K562 (cell line): Measurements from ENCODE around the gene THADA. TPM values are rescaled to one million over a fixed set of nuclear protein-coding genes. Genes with fewer than 3 reads are reported as not detected.
A peak's percentile ranks its signal among the peaks of the same experiment; 100 is the strongest.

Experiments
- ATAC-seq: fragments of 200-7000 bp; cut with Tn5 transposase; 3 replicates; pipeline ENCODE4 v1.9.1; 2020; ENCODE audit warnings: moderate library complexity
- BruUV-seq: library from RNA; stranded (reverse); fragments of 400-500 nt; replicated peaks from 2 replicates; lab custom pipeline; 2021; lab: Mats Ljungman, UMichigan
- CTCF ChIA-PET: fragments of 300-600 bp; formaldehyde crosslinking; extraction: SDS; loops from one replicate; lab custom pipeline; 2021; ENCODE audit warnings: low intra/inter-chr PET ratio; lab: Yijun Ruan, JAX
- POLR2A ChIA-PET: fragments of 300-600, 350-650 bp; sonication (Branson Sonifier 250); formaldehyde crosslinking; extraction: SDS; loops from one replicate; lab custom pipeline; 2021; ENCODE audit warnings: antibody characterized with exemption, inconsistent platforms; lab: Yijun Ruan, JAX
- DNase-seq, 4 experiments: peaks; one replicate each; pipeline versions ENCODE4 v3.0.0 to v3.0.0-alpha.2; 2011 to 2018; ENCODE audit warnings: low spot score in 3 of 4, mixed read lengths in 3 of 4; ENCODE audit errors: extremely low read depth in 1 of 4
- FAIRE-seq: peaks from 2 replicates; lab custom pipeline; 2011; peaks lifted over from hg19 to GRCh38; lab: Jason Lieb, UNC
- H2AFZ ChIP-seq: 2 replicates; pipeline ENCODE4 v1.6.0; 2011; ENCODE audit warnings: low read depth, low read length, control low read depth, inconsistent platforms
- H3K27ac ChIP-seq: fragments of 200-600 bp; 3 replicates; pipeline ENCODE4 v1.8.0; 2011; ENCODE audit warnings: low read depth, mild to moderate bottlenecking, control low read depth, inconsistent platforms, low read length, moderate library complexity, mixed read lengths; ENCODE audit errors: extremely low read depth
- H3K27me3 ChIP-seq, 2 experiments: fragments of 300-600 bp in 1 of 2; 2 replicates in 1 of 2; 3 replicates in 1 of 2; pipeline versions ENCODE4 v1.6.0 to v1.8.0; 2011; ENCODE audit warnings: inconsistent platforms in 2 of 2, low read length in 2 of 2, mild to moderate bottlenecking in 1 of 2, mixed read lengths in 1 of 2, moderate library complexity in 1 of 2; ENCODE audit not compliant: control insufficient read depth in 2 of 2, insufficient read depth in 2 of 2
- H3K36me3 ChIP-seq: fragments of 300-600 bp; 3 replicates; pipeline ENCODE4 v1.8.0; 2011; ENCODE audit warnings: mild to moderate bottlenecking, low read length, inconsistent platforms; ENCODE audit not compliant: control insufficient read depth, insufficient read depth
- H3K4me1 ChIP-seq, 2 experiments: fragments of 200-600 bp in 1 of 2; replicated peaks in 1 of 2; 2 replicates in 1 of 2; 3 replicates in 1 of 2; pipeline versions ENCODE4 v1.5.1 to v1.8.0; 2011; ENCODE audit warnings: inconsistent platforms in 2 of 2, low read length in 2 of 2, mild to moderate bottlenecking in 1 of 2, mixed read lengths in 1 of 2, moderate library complexity in 1 of 2; ENCODE audit not compliant: control insufficient read depth in 2 of 2, insufficient read depth in 2 of 2
- H3K4me2 ChIP-seq: 2 replicates; pipeline ENCODE4 v1.6.1; 2011; ENCODE audit warnings: low read length, control low read depth, inconsistent platforms, mixed read lengths; ENCODE audit not compliant: insufficient read depth
- H3K4me3 ChIP-seq: fragments of 200-600 bp; sonication (generic), shearing (Covaris generic); 2 replicates; pipeline ENCODE4 v1.5.1; 2016; ENCODE audit warnings: control low read depth, inconsistent platforms
- H3K79me2 ChIP-seq: fragments of 200-600 bp; 3 replicates; pipeline ENCODE4 v1.8.0; 2011; ENCODE audit warnings: low read length, inconsistent platforms; ENCODE audit not compliant: control insufficient read depth, insufficient read depth
- H3K9ac ChIP-seq, 2 experiments: 2 replicates each; pipeline versions ENCODE4 v1.6.0 to v1.6.1; 2011; ENCODE audit warnings: low read depth in 2 of 2, low read length in 2 of 2, control low read depth in 1 of 2, inconsistent platforms in 1 of 2, mild to moderate bottlenecking in 1 of 2, mixed read lengths in 1 of 2; ENCODE audit not compliant: insufficient read depth in 1 of 2
- H3K9me1 ChIP-seq: one replicate; pipeline ENCODE4 v1.6.0; 2011; ENCODE audit warnings: inconsistent platforms, mild to moderate bottlenecking, low read length, moderate library complexity; ENCODE audit not compliant: control insufficient read depth, insufficient read depth
- H3K9me3 ChIP-seq: replicated peaks from 2 replicates; pipeline ENCODE4 v1.5.1; 2011; ENCODE audit warnings: low read depth, low read length, inconsistent platforms; ENCODE audit not compliant: control insufficient read depth, insufficient read depth
- H4K20me1 ChIP-seq: replicated peaks from 2 replicates; pipeline ENCODE4 v1.6.1; 2011; ENCODE audit warnings: low read length, inconsistent platforms, mixed read lengths; ENCODE audit not compliant: control insufficient read depth, insufficient read depth
- BCL6 ChIP-seq: fragments of 250-450 bp; sonication (Bioruptor Pico); IDR thresholded peaks from 2 replicates; pipeline ENCODE4 v1.4.0; 2020
- GATAD2A ChIP-seq: fragments of 450-650 bp; IDR thresholded peaks from 2 replicates; pipeline ENCODE4 v1.6.1; 2017
- HMGN3 ChIP-seq: IDR thresholded peaks from 2 replicates; pipeline ENCODE4 v1.6.1; 2011; ENCODE audit warnings: borderline replicate concordance, low read depth, mild to moderate bottlenecking, mixed read lengths, low read length; ENCODE audit not compliant: insufficient read length; ENCODE audit errors: extremely low read depth
- MCM5 ChIP-seq: fragments of 450-650 bp; IDR thresholded peaks from 2 replicates; pipeline ENCODE4 v1.6.1; 2016; ENCODE audit warnings: low read depth
- MECOM ChIP-seq: fragments of 250-450 bp; sonication (Bioruptor Pico); IDR thresholded peaks from 2 replicates; pipeline ENCODE4 v1.8.0; 2022; ENCODE audit warnings: inconsistent platforms
- NFYB ChIP-seq: IDR thresholded peaks from 2 replicates; pipeline ENCODE4 v1.6.1; 2011; ENCODE audit warnings: mild to moderate bottlenecking, moderate library complexity; ENCODE audit not compliant: insufficient read length; ENCODE audit errors: extremely low read depth
- SAP30 ChIP-seq: fragments of 200-600 bp; sonication (generic); IDR thresholded peaks from 2 replicates; pipeline ENCODE4 v1.6.1; 2012; ENCODE audit warnings: borderline replicate concordance, low read depth, mild to moderate bottlenecking, moderate library complexity, low read length, control low read depth, inconsistent platforms; ENCODE audit not compliant: insufficient read depth, poor library complexity, severe bottlenecking
- SMARCE1 ChIP-seq: fragments of 450-650 bp; IDR thresholded peaks from 2 replicates; pipeline ENCODE4 v1.7.1; 2016; ENCODE audit warnings: mild to moderate bottlenecking
- TGIF2 ChIP-seq: sonication (generic); formaldehyde crosslinking; IDR thresholded peaks from 2 replicates; pipeline ENCODE4 v1.8.1; 2022; ENCODE audit warnings: mild to moderate bottlenecking, missing genetic modification reagents, moderate library complexity
- ZNF586 ChIP-seq: fragments of 450-650 bp; formaldehyde crosslinking; conservative IDR thresholded peaks from 2 replicates; pipeline ENCODE4 v1.4.0; 2020; ENCODE audit warnings: mild to moderate bottlenecking, moderate library complexity
- ZNF695 ChIP-seq: fragments of 450-650 bp; formaldehyde crosslinking; IDR thresholded peaks from 2 replicates; pipeline ENCODE4 v1.4.0; 2020; ENCODE audit warnings: mild to moderate bottlenecking, moderate library complexity
- ZNF778 ChIP-seq: fragments of 450-650 bp; formaldehyde crosslinking; IDR thresholded peaks from 2 replicates; pipeline ENCODE4 v1.4.0; 2020; ENCODE audit warnings: mild to moderate bottlenecking, moderate library complexity
- WGBS: fragments of 100-300 bp; shearing (Covaris generic); methylation state at CpG from one replicate; pipeline ENCODE4 v1.1.6; 2016; ENCODE audit warnings: low coverage, mixed read lengths; ENCODE audit not compliant: insufficient coverage; ENCODE audit errors: missing lambda C conversion rate; 5-methylcytosine and 5-hydroxymethylcytosine counted together
- in situ Hi-C: fragments of 300-500 bp; cut with MboI; formaldehyde crosslinking; loops from 4 replicates; pipeline ENCODE4 v1.15.0; 2018; ENCODE audit warnings: inconsistent platforms, mixed read lengths
- intact Hi-C: fragments of 100-400 bp; cut with micrococcal nuclease; formaldehyde crosslinking; loops from 2 replicates; pipeline ENCODE4 v1.14.2; 2022
- polyA plus RNA-seq, 8 experiments: library from polyadenylated mRNA; depleted of rRNA in 4 of 8; stranded (reverse) in 5 of 8; unstranded in 3 of 8; fragments of >200 nt; fragmentation: Nextera tagmentation in 2 of 8; fragmentation: Illumina TruSeq in 1 of 8; extraction: Ambion mirVana in 2 of 8; extraction: Trizol in 1 of 8; gene quantifications; 2 replicates each; pipeline versions ENCODE4 v1.2.1 to v1.2.3, GENCODE V29; 2011 to 2014; ENCODE audit warnings: inconsistent platforms in 1 of 8, missing spikeins in 1 of 8
- total RNA-seq, 7 experiments: library from RNA; depleted of rRNA in 6 of 7; stranded (reverse); fragments of >200 nt in 6 of 7; fragmentation: Illumina TruSeq in 2 of 7; extraction: Trizol in 2 of 7; gene quantifications; 2 replicates each; pipeline versions ENCODE4 v1.2.1 to v1.2.3, GENCODE V29; 2011 to 2021; ENCODE audit warnings: low replicate concordance in 1 of 7
- TF ChIP-seq, protein P1 (sequence below): fragments of 450-650 bp; formaldehyde crosslinking; IDR thresholded peaks from 2 replicates; pipeline ENCODE4 v1.4.0; 2022; ENCODE audit warnings: missing genetic modification characterization
- TF ChIP-seq, protein P2 (sequence below): sonication (generic); formaldehyde crosslinking; IDR thresholded peaks from 2 replicates; pipeline ENCODE4 v1.8.0; 2022; ENCODE audit warnings: mild to moderate bottlenecking, low read depth, missing genetic modification reagents

The THADA gene
- total and polyA plus RNA-seq, 9 of the 15 experiments (the other 6 are each of a cell fraction or from before 2014, with no cell fraction given), result 17.8 to 34.7 (median 31.9) TPM

DNA sequence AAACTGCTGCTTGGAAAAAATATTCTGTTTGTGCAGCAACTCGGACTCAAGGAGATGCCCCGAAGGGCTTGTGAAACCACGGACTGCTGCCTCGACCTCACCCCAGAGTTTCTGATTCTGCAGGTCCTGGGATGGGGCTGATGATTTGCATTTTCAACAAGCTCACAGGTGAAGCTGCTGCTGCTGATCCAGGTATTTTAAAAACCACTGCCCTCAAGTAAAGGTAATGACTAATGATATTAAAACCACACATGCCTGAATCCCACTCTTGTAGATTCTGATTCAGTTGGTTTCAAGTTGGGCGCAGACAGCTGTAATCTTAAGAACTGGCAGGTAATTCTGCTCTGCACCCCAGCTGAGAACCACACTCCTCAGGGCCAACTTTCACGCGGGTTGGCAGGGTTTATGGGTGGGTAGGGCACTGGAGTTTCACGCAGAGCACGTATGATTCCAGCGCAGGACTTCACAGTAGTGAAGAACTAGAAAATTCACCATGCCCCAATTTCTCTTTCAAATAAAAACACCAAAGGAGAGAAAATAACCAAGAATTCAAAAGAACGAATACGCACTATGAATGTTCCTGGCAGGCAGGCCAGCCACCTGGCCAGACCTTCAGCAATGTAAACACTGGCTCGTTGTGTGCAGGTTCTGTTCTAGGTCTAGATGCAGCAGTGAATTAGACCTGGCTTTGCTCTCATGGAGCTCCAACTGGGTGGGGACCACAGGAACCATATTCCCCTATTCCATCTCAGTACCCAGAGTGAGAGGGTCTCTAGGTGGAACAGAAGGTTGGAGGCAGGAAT is 294.9 kb downstream of the THADA start:
- DNase-seq, result no peak
- Histone ChIP-seq H3K36me3 (no peaks in the 10 kb centered on the region), H3K4me1 (peaks cover 0 to 4% of the 10 kb centered on the region in 2 experiments; a peak in 1 of 5 replicates), H4K20me1 (no peaks in the 10 kb centered on the region), H2AFZ (no peak overlapping the region), H3K4me3 (no peak overlapping the region), H3K4me2 (no peak overlapping the region), H3K79me2 (no peaks in the 10 kb centered on the region)
- 78% methylated on average over 13 of the region's 13 CpGs for WGBS
- no peak for FAIRE-seq
- ATAC-seq, result peak; percentile 36; the same call in 2 of the 3 replicates
- BruUV-seq, result no TSS peak
- in situ Hi-C loops, result no loop called here
- TF ChIP-seq HMGN3 (no peak), MECOM (CRISPR knock-in tag) (no peak), GATAD2A (no peak), BCL6 (no peak), ZNF778 (CRISPR knock-in tag) (no peak), ZNF695 (CRISPR knock-in tag) (no peak), MCM5 (no peak), NFYB (no peak), TGIF2 (CRISPR knock-in tag) (no peak), SMARCE1 (no peak), ZNF586 (CRISPR knock-in tag) (no peak), SAP30 (no peak)
- TF ChIP-seq, protein P1, sequence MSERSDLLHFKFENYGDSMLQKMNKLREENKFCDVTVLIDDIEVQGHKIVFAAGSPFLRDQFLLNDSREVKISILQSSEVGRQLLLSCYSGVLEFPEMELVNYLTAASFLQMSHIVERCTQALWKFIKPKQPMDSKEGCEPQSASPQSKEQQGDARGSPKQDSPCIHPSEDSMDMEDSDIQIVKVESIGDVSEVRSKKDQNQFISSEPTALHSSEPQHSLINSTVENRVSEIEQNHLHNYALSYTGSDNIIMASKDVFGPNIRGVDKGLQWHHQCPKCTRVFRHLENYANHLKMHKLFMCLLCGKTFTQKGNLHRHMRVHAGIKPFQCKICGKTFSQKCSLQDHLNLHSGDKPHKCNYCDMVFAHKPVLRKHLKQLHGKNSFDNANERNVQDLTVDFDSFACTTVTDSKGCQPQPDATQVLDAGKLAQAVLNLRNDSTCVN (CRISPR knock-in tag), result no peak
- TF ChIP-seq, protein P2, sequence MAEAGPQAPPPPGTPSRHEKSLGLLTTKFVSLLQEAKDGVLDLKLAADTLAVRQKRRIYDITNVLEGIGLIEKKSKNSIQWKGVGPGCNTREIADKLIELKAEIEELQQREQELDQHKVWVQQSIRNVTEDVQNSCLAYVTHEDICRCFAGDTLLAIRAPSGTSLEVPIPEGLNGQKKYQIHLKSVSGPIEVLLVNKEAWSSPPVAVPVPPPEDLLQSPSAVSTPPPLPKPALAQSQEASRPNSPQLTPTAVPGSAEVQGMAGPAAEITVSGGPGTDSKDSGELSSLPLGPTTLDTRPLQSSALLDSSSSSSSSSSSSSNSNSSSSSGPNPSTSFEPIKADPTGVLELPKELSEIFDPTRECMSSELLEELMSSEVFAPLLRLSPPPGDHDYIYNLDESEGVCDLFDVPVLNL, result no peak
- TF ChIP-seq, all 486 proteins: peak for 0
- intact Hi-C loops, result no loop called here
- H3K9me3 ChIP-seq, result no peaks in the 10 kb centered on the region
- ChIA-PET CTCF (no interaction called here), POLR2A (interaction anchor here (0.8 kb wide), 1 partner anchor 34 kb away, joined by 3 read pairs; no protein-coding TSS in a partner anchor)
- H3K27ac ChIP-seq, result no peak overlapping the region
- H3K9ac ChIP-seq, result no peak overlapping the region
- no peaks in the 10 kb centered on the region for H3K27me3 ChIP-seq
- no peaks in the 10 kb centered on the region for H3K9me1 ChIP-seq
